HG03108 (cell line): ENCODE measurements around the gene MTIF2.
"Not testable (repeated sequence)": the region's sequence is repeated elsewhere in the genome, so short reads cannot be mapped to it uniquely, and the experiment has no call there.

ENCODE experiments used
- ATAC-seq: cut with Tn5 transposase; IDR thresholded peaks from one replicate; pipeline ENCODE4 v1.9.1; 2021; ENCODE audit warnings: moderate library complexity; ENCODE audit not compliant: unreplicated experiment

MTIF2 gene, protein sequence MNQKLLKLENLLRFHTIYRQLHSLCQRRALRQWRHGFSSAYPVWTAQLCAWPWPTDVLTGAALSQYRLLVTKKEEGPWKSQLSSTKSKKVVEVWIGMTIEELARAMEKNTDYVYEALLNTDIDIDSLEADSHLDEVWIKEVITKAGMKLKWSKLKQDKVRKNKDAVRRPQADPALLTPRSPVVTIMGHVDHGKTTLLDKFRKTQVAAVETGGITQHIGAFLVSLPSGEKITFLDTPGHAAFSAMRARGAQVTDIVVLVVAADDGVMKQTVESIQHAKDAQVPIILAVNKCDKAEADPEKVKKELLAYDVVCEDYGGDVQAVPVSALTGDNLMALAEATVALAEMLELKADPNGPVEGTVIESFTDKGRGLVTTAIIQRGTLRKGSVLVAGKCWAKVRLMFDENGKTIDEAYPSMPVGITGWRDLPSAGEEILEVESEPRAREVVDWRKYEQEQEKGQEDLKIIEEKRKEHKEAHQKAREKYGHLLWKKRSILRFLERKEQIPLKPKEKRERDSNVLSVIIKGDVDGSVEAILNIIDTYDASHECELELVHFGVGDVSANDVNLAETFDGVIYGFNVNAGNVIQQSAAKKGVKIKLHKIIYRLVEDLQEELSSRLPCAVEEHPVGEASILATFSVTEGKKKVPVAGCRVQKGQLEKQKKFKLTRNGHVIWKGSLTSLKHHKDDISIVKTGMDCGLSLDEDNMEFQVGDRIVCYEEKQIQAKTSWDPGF

GRCh38 chr2:55268907-55269644 lies at the start of gene MTIF2:
TSS of gene MTIF2 (minus strand) at chr2:55269231. CDS start at chr2:55263858, 5,373 bp downstream.
- ATAC-seq = peak; percentile 96

DNA sequence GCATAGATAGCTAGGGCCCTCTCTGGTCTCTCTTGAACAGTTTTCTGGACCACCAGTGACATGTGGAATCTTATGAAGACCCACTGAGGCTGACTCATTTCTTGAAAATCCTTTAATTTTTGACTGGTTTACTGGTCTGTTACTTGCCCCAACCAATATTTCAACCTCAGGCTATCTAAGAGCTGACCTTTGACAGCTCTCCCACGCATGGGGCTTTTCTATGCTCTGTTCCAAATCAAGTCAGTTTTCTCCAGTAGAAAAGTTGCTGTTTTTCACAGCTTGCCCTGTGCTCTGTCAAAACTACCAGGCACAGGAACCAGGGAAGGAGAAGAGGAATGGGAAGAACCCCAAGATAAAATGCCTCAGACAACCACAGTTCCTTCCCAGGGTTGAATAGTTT lies 46.0 kb upstream of the MTIF2 start:
- ATAC-seq = no peak

GRCh38 chr2:55311444-55311870 lies 42.4 kb upstream of the MTIF2 start:
- peak; percentile 88 for ATAC-seq

- ATAC-seq = no peak
These were observed 40.4 kb upstream of the MTIF2 start for GRCh38 chr2:55309446-55309845.

DNA sequence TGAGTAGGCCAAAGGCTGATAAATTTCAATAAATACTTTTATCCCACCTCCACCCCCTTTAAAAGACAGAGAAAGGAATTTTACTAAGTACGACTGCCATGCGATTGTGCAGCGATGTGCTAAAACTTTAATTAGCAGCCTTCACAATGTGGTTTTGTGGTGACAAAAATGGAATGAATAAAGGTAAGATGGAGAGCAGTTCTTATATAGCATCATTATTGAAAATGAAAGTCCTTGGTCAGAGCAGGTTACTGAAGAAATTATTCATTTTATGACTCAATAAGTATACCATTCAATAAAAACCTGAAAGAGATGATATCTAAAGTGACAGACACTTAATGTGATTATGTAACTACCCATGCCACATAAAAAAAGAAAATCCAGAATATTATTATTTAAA lies 33.2 kb upstream of the MTIF2 start:
- peak; percentile 65 for ATAC-seq

GRCh38 chr2:55301277-55301676 lies 32.2 kb upstream of the MTIF2 start:
- ATAC-seq = no peak

DNA sequence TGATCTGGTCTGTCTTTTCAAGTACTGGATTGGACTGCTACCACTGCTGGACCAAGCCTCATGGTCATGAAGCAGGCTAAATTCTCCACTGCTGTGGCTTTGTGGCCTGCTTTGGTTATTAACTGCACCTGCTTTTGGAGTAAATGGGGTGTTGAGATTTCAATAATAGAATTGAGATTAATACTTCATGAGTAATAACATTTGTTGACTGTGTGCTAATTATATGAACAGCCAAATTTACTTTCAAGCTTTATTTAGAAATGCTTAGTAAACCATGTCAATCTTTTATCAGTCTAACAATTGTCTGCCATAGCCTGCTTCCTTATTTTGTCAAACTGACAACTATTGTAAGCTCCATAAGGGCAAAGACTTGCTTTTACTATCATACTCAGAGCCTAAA lies 27.4 kb upstream of the MTIF2 start:
- no peak for ATAC-seq

DNA sequence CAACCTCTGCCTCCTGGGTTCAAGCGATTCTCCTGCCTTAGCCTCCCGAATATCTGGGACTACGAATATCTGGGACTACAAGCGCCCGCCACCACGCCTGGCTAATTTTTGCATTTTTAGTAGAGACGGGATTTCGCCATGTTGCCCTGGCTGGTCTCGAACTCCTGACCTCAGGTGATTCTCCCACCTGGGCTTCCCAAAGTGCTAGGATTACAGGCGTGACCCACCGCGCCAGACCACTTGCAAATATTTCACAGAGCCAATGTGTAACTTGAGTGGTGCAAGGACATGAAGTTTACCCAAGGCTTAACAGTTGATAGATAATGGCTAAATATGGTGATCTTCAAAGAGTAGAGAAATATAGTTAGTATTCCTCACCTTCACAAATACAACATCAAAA lies 14.1 kb upstream of the MTIF2 start:
- no peak for ATAC-seq

DNA sequence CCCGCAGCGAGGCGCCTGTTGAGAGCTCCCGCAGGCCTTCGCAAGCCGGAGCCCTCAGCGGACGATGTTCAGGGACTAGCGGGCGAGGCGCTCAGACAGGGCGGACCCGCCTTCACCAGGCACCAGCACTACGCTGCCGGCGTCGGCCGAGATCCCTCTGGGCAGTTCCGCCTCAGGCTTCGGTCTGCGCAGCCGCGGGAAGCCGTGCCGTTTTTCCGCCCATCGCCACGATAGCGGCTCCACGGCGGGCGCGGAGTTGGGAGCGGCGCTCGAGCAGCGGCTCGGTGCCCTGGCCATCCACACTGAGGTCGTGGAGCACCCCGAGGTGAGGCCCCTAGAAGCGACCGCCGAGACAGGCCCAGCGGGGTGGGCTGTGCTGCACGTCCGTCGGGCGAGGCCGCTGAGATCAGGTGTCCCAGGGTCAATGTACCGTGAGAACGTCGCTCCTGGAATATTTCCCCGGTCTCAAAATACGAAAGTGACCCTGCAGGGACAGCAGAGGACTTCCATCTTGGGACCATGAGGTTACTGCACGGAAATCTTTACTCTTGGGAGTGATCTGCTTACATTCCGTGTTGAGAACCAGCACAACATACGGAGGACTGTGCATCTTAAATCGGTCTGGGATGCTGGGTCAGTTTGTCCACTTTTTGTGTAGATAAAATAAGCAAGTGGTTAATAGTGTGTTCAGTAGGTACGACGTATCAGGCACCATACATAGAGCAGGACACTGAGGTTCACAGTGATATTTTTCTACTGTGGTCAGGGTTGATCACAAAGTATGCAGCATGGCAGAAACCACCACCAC lies 13.3 kb upstream of the MTIF2 start:
- ATAC-seq = peak; percentile 97

DNA sequence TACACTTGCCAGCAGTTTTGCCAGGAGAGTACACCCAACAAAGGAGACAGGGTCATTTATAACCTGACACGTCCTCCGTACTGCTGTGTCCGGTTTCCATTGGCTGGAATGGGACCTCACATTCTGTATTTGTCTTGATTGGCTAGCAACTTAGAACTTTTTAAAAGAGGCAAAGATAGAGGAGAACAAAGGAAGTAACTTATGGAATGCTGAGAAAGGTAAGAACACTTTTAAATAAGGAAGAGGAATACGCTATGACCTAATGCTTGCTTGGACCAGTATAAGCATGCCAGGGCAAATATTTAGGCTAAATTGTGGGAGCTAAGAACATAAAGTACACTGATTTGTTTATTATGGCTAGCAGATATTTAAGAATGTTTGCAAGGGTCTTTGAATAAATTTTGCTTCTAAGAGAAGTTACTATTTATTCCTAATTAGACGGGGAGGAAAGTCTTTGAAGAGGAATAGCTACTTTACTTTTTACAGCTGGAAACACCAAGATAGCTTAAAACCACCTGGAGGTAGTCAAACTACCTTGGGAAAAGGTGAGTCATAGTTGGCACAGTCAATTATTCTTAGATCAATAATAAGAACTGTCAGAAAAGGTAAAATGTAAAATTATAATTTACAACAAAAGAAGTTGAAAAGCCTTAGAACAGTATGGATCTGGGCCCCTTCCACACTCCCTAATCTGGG lies 12.0 kb upstream of the MTIF2 start:
- not testable (repeated sequence) for ATAC-seq

GRCh38 chr2:55279859-55280424 lies 10.9 kb upstream of the MTIF2 start:
- not testable (repeated sequence) for ATAC-seq

GRCh38 chr2:55279214-55279835 lies 10.3 kb upstream of the MTIF2 start:
- not testable (repeated sequence) for ATAC-seq

DNA sequence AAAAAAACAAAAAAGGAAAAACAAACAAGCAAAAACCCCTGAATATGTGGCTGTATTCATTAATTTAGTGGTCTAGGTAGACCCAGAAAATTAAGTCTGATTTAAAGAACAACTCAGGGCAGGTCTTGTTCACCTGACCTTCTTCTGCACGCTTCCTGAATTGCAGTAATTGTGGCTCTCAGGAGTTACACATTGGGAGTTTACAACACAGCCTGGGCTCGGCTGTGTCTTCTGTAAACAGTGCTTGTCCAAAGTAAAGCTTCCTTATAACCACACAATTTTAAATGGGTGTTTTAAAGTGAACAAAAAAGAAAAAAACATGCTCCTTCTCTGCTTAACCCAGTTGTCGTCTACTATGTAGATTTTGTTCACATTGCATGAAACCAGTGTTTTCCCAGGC lies 8.3 kb upstream of the MTIF2 start:
- ATAC-seq = no peak

DNA sequence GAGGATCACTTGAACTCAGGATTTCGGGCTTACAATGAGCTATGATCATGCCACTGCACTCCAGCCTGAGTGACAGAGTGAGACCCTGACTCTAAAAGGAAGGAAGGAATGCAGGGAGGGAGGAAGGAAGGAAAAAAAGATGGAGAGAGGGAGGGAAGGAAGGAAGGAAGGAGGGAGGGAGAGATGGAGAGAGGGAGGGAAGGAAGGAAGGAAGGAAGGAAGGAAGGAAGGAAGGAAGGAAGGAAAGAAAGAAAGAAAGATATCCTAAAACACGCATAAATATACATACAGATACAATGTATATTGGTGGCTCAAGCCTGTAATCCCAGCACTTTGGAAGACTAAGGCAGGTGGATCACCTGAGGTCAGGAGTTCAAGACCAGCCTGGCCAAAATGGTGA lies 5.3 kb upstream of the MTIF2 start:
- not testable (repeated sequence) for ATAC-seq

- no peak for ATAC-seq
These were observed 587 bp upstream of the MTIF2 start for GRCh38 chr2:55269645-55269990.

DNA sequence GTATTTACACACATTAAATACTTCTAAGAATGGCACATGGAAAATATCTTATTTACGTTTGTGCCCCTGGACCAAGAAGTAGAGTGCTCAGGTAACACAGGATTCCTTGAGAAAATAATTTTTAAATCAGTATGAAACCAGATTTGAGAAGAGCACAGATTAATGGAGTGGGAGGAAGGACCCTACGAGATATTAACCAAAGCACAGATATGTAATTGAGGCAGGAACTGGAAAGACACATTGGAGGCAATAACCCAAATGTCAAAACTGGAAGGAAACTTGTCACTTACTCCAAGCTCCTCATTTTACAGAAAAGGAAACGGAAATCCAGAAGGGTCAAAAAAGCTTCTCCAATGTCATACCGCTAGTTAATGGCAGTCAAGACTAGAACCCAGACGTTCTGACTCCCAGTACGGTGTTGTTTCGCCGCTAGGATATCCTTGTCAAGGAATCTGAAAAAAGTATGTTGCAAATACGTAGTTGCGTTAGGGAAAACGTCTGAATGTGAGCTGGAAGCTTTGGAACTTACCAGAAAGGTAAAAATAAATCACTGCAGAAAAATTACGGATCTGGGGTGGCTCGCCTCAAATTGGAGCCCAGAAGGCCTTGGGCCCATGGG lies 634 bp downstream of the MTIF2 start:
- ATAC-seq = no peak

GRCh38 chr2:55259586-55259985 lies 9.4 kb downstream of the MTIF2 start:
- not testable (repeated sequence) for ATAC-seq

DNA sequence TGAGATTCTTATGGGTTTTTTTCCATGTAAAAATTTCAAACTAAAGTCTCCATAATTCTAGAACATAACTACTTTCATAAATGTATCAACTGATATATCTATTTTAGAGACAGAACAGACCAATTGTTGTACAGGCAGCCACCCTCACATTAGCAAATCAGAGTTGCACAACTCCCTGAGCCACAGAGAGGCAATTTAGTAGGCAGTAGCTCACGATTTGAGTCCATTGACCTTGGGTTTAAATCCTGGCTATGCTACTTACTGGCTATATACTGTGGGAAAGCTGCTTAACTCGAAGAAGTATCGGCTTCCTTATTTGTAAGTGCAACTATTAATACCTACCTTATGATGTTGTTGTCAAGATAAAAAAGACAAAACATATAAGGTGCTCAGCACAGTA lies 16.2 kb downstream of the MTIF2 start:
- ATAC-seq = no peak

GRCh38 chr2:55247025-55247424 lies 22.0 kb downstream of the MTIF2 start:
- no peak for ATAC-seq
